IPS-18a (cell line): ENCODE results near the gene ACAP3.
A peak's percentile ranks its signal among the peaks of the same experiment; 100 is the strongest.

Experiments used
- H3K27ac ChIP-seq: one replicate; pipeline ENCODE4 v1.5.1; 2013; ENCODE audit warnings: low read length
- H3K27me3 ChIP-seq: one replicate; pipeline ENCODE4 v1.6.1; 2013; ENCODE audit warnings: mild to moderate bottlenecking, low read length; ENCODE audit not compliant: control insufficient read depth, insufficient read depth
- H3K36me3 ChIP-seq: one replicate; pipeline ENCODE4 v1.6.1; 2013; ENCODE audit warnings: low read depth, low read length; ENCODE audit not compliant: control insufficient read depth
- H3K4me1 ChIP-seq: one replicate; pipeline ENCODE4 v1.6.1; 2013; ENCODE audit warnings: low read depth, low read length; ENCODE audit not compliant: control insufficient read depth
- H3K4me3 ChIP-seq: one replicate; pipeline ENCODE4 v1.5.1; 2013; ENCODE audit warnings: low read length
- H3K9ac ChIP-seq: one replicate; pipeline ENCODE4 v1.6.1; 2013; ENCODE audit warnings: mild to moderate bottlenecking, low read length, moderate library complexity
- H3K9me3 ChIP-seq: one replicate; pipeline ENCODE4 v1.6.1; 2013; ENCODE audit warnings: low read depth, low read length; ENCODE audit not compliant: control insufficient read depth

Gene ACAP3

GRCh38 chr1:1280782-1281481 is 26.8 kb downstream of the ACAP3 start:
- H3K9me3 ChIP-seq: no peaks in the 10 kb centered on the region
- H3K27ac ChIP-seq: no peak overlapping the region
- no peaks in the 10 kb centered on the region for H3K27me3 ChIP-seq
- no peak overlapping the region for H3K9ac ChIP-seq
- H3K36me3 ChIP-seq: no peaks in the 10 kb centered on the region
- no peaks in the 10 kb centered on the region for H3K4me1 ChIP-seq
- H3K4me3 ChIP-seq: no peak overlapping the region

GRCh38 chr1:1279028-1279427 is 28.7 kb downstream of the ACAP3 start:
- Histone ChIP-seq H3K27ac (no peak overlapping the region), H3K9me3 (no peaks in the 10 kb centered on the region), H3K4me1 (peaks cover 2% of the 10 kb centered on the region), H3K9ac (no peak overlapping the region), H3K27me3 (no peaks in the 10 kb centered on the region), H3K36me3 (no peaks in the 10 kb centered on the region), H3K4me3 (no peak overlapping the region)

- no peaks in the 10 kb centered on the region for H3K27me3 ChIP-seq
- no peaks in the 10 kb centered on the region for H3K36me3 ChIP-seq
- no peak overlapping the region for H3K27ac ChIP-seq
- H3K4me3 ChIP-seq: no peak overlapping the region
- no peaks in the 10 kb centered on the region for H3K9me3 ChIP-seq
- no peak overlapping the region for H3K9ac ChIP-seq
- peaks cover 2% of the 10 kb centered on the region for H3K4me1 ChIP-seq
Measured at GRCh38 chr1:1278620-1279019, 29.1 kb downstream of the ACAP3 start.

GRCh38 chr1:1275836-1276235 is 31.9 kb downstream of the ACAP3 start:
- H3K36me3 ChIP-seq: peaks cover 5% of the 10 kb centered on the region
- no peak overlapping the region for H3K27ac ChIP-seq
- no peaks in the 10 kb centered on the region for H3K27me3 ChIP-seq

GRCh38 chr1:1274931-1275431 is 32.7 kb downstream of the ACAP3 start:
- Histone ChIP-seq H3K36me3 (peaks cover 5% of the 10 kb centered on the region), H3K27me3 (no peaks in the 10 kb centered on the region), H3K9me3 (no peaks in the 10 kb centered on the region), H3K4me3 (no peak overlapping the region), H3K27ac (no peak overlapping the region), H3K9ac (no peak overlapping the region), H3K4me1 (peaks cover 2% of the 10 kb centered on the region)

More at GRCh38 chr1:1275836-1276235, 31.9 kb downstream of the ACAP3 start:
- H3K4me1 ChIP-seq: peaks cover 2% of the 10 kb centered on the region
- no peak overlapping the region for H3K9ac ChIP-seq
- no peak overlapping the region for H3K4me3 ChIP-seq
- no peaks in the 10 kb centered on the region for H3K9me3 ChIP-seq

GRCh38 chr1:1274299-1274930 is 33.3 kb downstream of the ACAP3 start:
- Histone ChIP-seq H3K27me3 (no peaks in the 10 kb centered on the region), H3K9me3 (no peaks in the 10 kb centered on the region), H3K36me3 (peaks cover 5% of the 10 kb centered on the region), H3K9ac (peak overlapping the region; percentile 22), H3K4me1 (peaks cover 2% of the 10 kb centered on the region), H3K27ac (no peak overlapping the region), H3K4me3 (peak overlapping the region; percentile 60)

GRCh38 chr1:1273512-1274298 is 34.0 kb downstream of the ACAP3 start, which contains the start of gene UBE2J2:
UBE2J2 (minus strand) TSS chr1:1273854; CDS start chr1:1267992, 5,862 bp downstream.
- Histone ChIP-seq H3K36me3 (peaks cover 5% of the 10 kb centered on the region), H3K9ac (peak within 1 kb of the TSS; percentile 61), H3K4me1 (peaks cover 2% of the 10 kb centered on the region), H3K9me3 (no peaks in the 10 kb centered on the region), H3K4me3 (peak within 1 kb of the TSS; percentile 78), H3K27ac (no peak within 1 kb of the TSS), H3K27me3 (no peaks in the 10 kb centered on the region)

- H3K9me3 ChIP-seq: no peaks in the 10 kb centered on the region
- peak overlapping the region; percentile 61 for H3K9ac ChIP-seq
- no peak overlapping the region for H3K27ac ChIP-seq
- H3K4me3 ChIP-seq: peak overlapping the region; percentile 78
- H3K4me1 ChIP-seq: peaks cover 2% of the 10 kb centered on the region
- peaks cover 6% of the 10 kb centered on the region for H3K36me3 ChIP-seq
- H3K27me3 ChIP-seq: no peaks in the 10 kb centered on the region
Measured at GRCh38 chr1:1273209-1273511, 34.6 kb downstream of the ACAP3 start.

- H3K36me3 ChIP-seq: peaks cover 10% of the 10 kb centered on the region
- no peaks in the 10 kb centered on the region for H3K9me3 ChIP-seq
- no peak overlapping the region for H3K27ac ChIP-seq
- H3K4me3 ChIP-seq: peak overlapping the region; percentile 78
- peaks cover 2% of the 10 kb centered on the region for H3K4me1 ChIP-seq
- peak overlapping the region; percentile 61 for H3K9ac ChIP-seq
- no peaks in the 10 kb centered on the region for H3K27me3 ChIP-seq
Measured at GRCh38 chr1:1272341-1273208, 35.2 kb downstream of the ACAP3 start.

- no peaks in the 10 kb centered on the region for H3K27me3 ChIP-seq
- no peak overlapping the region for H3K27ac ChIP-seq
- H3K4me3 ChIP-seq: no peak overlapping the region
- peaks cover 18% of the 10 kb centered on the region for H3K36me3 ChIP-seq
- H3K9me3 ChIP-seq: no peaks in the 10 kb centered on the region
- H3K4me1 ChIP-seq: peaks cover 2% of the 10 kb centered on the region
- no peak overlapping the region for H3K9ac ChIP-seq
Measured at GRCh38 chr1:1270813-1271212, 36.9 kb downstream of the ACAP3 start.

- Histone ChIP-seq H3K27ac (no peak overlapping the region), H3K36me3 (peaks cover 31% of the 10 kb centered on the region)
Measured at GRCh38 chr1:1268284-1268682, 39.4 kb downstream of the ACAP3 start.

More at GRCh38 chr1:1268284-1268682, 39.4 kb downstream of the ACAP3 start:
- Histone ChIP-seq H3K4me1 (no peaks in the 10 kb centered on the region), H3K9me3 (no peaks in the 10 kb centered on the region), H3K27me3 (no peaks in the 10 kb centered on the region), H3K9ac (no peak overlapping the region), H3K4me3 (no peak overlapping the region)
